ENCODE results near the gene RAB37.

The RAB37 gene

DNA sequence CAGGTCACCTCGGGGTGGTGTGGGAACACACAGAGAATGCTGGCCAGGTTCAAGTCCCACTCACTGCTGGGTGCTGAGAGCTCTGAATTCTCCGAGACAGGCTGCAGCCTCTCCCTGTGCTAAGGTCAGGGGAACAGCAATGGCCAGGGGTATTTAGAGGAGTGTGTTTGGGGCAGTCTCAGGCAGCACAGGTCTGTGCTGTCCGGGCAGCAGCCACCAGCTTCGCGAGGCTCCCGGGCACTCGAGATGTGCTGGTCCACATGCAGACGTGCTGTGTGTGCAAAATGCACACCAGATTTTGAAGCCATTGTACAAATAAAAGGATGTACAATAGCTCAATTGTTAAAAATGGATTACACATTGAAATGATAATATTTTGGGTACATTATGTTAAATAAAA, 18.5 kb downstream of the RAB37 start:
- no peak for ATAC-seq
- TF ChIP-seq ESRRG (CRISPR knock-in tag; IDR thresholded peaks at IDR 0.05) = no peak
- no peak for TF ChIP-seq GLIS3 (CRISPR knock-in tag; IDR thresholded peaks at IDR 0.05)
- no peak for TF ChIP-seq ISL1 (CRISPR knock-in tag; IDR thresholded peaks at IDR 0.05)
- no peak for TF ChIP-seq TSHZ2 (CRISPR knock-in tag; IDR thresholded peaks at IDR 0.05)
- TF ChIP-seq, protein P1, sequence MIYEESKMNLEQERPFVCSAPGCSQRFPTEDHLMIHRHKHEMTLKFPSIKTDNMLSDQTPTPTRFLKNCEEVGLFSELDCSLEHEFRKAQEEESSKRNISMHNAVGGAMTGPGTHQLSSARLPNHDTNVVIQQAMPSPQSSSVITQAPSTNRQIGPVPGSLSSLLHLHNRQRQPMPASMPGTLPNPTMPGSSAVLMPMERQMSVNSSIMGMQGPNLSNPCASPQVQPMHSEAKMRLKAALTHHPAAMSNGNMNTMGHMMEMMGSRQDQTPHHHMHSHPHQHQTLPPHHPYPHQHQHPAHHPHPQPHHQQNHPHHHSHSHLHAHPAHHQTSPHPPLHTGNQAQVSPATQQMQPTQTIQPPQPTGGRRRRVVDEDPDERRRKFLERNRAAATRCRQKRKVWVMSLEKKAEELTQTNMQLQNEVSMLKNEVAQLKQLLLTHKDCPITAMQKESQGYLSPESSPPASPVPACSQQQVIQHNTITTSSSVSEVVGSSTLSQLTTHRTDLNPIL (CRISPR knock-in tag; IDR thresholded peaks at IDR 0.05; ENCODE audit: low read depth) = no peak
- TF ChIP-seq CSRNP3 (CRISPR knock-in tag; IDR thresholded peaks at IDR 0.05) = no peak

GRCh38 chr17:74756891-74757290, 19.8 kb downstream of the RAB37 start:
- TF ChIP-seq PATZ1 (CRISPR knock-in tag; IDR thresholded peaks at IDR 0.05; ENCODE audit: borderline replicate concordance) = no peak
- TF ChIP-seq ZNF70 (CRISPR knock-in tag; IDR thresholded peaks at IDR 0.05) = no peak
- TF ChIP-seq ARNTL (CRISPR knock-in tag; IDR thresholded peaks at IDR 0.05; ENCODE audit: borderline replicate concordance, low read depth) = no peak
- TF ChIP-seq, protein P2, sequence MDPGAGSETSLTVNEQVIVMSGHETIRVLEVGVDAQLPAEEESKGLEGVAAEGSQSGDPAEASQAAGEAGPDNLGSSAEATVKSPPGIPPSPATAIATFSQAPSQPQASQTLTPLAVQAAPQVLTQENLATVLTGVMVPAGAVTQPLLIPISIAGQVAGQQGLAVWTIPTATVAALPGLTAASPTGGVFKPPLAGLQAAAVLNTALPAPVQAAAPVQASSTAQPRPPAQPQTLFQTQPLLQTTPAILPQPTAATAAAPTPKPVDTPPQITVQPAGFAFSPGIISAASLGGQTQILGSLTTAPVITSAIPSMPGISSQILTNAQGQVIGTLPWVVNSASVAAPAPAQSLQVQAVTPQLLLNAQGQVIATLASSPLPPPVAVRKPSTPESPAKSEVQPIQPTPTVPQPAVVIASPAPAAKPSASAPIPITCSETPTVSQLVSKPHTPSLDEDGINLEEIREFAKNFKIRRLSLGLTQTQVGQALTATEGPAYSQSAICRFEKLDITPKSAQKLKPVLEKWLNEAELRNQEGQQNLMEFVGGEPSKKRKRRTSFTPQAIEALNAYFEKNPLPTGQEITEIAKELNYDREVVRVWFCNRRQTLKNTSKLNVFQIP (CRISPR knock-in tag; IDR thresholded peaks at IDR 0.05; ENCODE audit: borderline replicate concordance, low read depth) = no peak
- TF ChIP-seq ZNF565 (CRISPR knock-in tag; conservative IDR thresholded peaks at IDR 0.05; ENCODE audit: low read depth) = no peak
- no peak for TF ChIP-seq ISL1 (CRISPR knock-in tag; IDR thresholded peaks at IDR 0.05)
- TF ChIP-seq ESRRG (CRISPR knock-in tag; IDR thresholded peaks at IDR 0.05) = no peak
- no peak for TF ChIP-seq PPARA (CRISPR knock-in tag; IDR thresholded peaks at IDR 0.05; ENCODE audit: borderline replicate concordance)
- ATAC-seq = no peak

- no peak for TF ChIP-seq SNAI2 (CRISPR knock-in tag; IDR thresholded peaks at IDR 0.05)
- no peak for TF ChIP-seq TCF4 (CRISPR knock-in tag; IDR thresholded peaks at IDR 0.05; ENCODE audit: borderline replicate concordance)
- no peak for TF ChIP-seq ESRRG (CRISPR knock-in tag; IDR thresholded peaks at IDR 0.05)
- no peak for TF ChIP-seq ZC3H10 (CRISPR knock-in tag; IDR thresholded peaks at IDR 0.05)
- TF ChIP-seq TOX (CRISPR knock-in tag; IDR thresholded peaks at IDR 0.05; ENCODE audit: borderline replicate concordance) = no peak
- ATAC-seq = peak; percentile 41
Measured at GRCh38 chr17:74757502-74757901, 20.4 kb downstream of the RAB37 start.

DNA sequence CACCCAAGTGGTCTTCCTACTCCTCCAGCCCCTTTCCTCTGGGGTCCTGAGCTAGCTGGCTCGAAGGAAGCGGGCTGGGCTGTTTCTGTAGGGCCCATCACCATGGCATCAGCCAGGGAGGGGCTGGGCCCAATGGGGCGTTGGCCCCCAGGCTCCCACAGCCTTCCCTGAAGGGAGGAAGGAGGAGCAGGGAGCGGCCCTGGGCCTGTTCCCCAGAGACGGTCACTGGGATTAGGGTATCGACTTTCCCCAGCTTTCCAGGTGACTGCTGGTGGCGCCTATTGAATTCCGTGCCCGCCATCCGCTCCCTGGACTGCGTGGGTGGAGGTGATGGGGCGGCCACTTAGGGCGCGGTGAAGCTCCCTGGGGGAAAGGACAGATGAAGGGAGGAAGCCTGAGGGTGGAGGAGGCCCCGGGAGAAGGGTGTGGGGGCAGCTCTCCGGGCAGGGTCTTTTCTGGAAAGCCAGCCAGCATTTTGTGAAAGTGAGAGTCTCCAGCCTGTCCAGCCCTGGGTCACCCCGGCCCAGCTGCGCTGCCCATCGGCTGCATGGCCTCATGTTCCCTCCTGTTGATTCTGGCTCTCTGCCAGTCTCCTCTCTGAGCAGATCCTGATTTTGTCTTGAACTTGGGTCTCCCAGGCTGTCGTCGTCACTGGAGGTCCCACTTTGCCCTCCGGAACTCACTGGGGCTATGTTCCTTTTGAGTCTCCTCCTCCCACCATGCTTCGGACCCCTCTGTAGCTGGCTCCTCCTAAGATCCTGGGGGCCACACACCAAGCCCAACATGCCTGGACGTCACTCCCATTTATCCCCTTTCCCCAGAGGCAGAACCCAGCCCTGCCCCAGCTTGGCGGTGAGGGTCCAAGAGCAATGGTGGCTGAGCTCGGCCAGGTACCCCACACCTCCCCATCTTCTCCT, 21.1 kb downstream of the RAB37 start:
- ATAC-seq = peak; percentile 18
- no peak for TF ChIP-seq ZFP30 (CRISPR knock-in tag; IDR thresholded peaks at IDR 0.05)
- no peak for TF ChIP-seq PPARA (CRISPR knock-in tag; IDR thresholded peaks at IDR 0.05; ENCODE audit: borderline replicate concordance)
- TF ChIP-seq ZNF70 (CRISPR knock-in tag; IDR thresholded peaks at IDR 0.05) = 0 out of 2 replicates have a peak, but pooled peaks have one; percentile 2
- TF ChIP-seq TCF4 (CRISPR knock-in tag; IDR thresholded peaks at IDR 0.05; ENCODE audit: borderline replicate concordance) = peak; percentile 17; the same call in 1 of the 2 replicates
- TF ChIP-seq PATZ1 (CRISPR knock-in tag; IDR thresholded peaks at IDR 0.05; ENCODE audit: borderline replicate concordance) = no peak
- no peak for TF ChIP-seq ZC3H10 (CRISPR knock-in tag; IDR thresholded peaks at IDR 0.05)
